Measurements from ENCODE around the gene GRK6.
A peak's percentile ranks its signal among the peaks of the same experiment; 100 is the strongest.

GRK6 gene
- 15.6 to 110 (median 60.1) reads per million in 17 experiments for total RNA-seq

- DNase-seq, result peak; percentile 53 to 75 (median 62)
These were observed at the start of gene GRK6 for GRCh38 chr5:177426566-177427210. Gene GRK6 (plus strand): TSS chr5:177426676. CDS start chr5:177426846, 170 bp downstream.

- no peak for DNase-seq
These were observed 48.4 kb upstream of the GRK6 start for GRCh38 chr5:177377851-177378776.

DNA sequence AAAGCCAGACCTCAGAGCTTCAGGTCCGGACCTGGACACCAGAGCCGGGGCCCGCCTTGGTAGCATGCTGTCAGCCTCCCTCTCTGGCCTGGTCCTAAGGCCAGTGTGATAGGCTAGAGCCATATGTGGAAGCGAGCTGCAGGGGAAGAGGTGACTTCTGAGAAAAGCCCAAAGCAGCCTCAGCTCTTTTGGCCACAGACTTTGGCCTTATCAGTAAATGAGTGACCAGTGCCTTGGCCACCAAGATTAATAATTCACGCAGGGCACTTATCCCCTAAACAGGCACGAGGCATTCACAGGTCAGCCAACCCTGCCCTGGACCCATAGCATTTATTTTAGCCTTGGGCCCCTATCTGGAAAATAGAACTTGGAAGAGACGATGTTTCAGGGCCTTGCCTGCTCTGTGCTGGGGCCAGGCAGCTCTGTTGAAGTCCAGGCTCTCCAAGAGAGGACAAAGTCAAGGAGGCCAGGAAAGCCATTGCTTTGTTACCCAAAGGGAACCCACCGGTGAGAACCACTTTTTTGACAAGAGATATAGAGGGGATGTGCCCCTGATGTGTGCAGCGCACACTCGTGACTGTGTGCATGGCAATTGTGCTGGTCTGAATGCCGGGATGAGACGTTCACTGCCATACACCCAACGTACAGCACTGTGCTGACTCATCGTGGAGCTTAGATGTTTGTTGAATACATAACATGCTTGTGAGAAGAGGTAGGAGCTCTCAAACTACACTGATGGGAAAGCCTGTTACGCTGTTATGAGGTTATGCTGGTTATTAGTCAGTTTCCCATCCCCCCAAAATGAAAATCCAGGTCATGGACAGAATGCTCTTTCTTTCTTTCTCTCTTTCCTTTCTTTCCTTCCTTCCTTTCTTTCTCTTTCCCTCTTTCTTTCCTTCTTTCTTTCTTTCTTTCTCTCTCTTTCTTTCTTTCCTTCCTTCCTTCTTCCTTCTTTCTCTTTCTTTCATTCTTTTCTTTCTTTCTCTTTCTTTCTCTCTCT, 47.3 kb upstream of the GRK6 start:
- DNase-seq, result peak in 3 of 4 experiments; percentile 28 to 40 (median 31)

DNA sequence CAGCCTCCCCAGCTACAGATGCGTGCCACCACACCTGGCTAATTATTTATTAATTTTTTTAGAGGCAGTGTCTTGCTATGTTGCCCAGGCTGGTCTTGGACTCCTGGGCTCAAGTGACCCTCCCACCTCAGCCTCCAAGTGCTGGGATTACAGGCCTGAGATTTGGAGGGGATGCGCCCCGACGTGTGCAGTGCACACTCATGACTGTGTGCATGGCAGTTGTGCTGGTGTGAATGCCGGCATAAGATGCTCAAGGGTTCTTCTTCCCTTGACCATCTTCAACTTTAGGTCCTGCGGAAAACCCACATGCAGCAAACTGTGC, 45.7 kb upstream of the GRK6 start:
- no peak for DNase-seq

GRCh38 chr5:177382423-177383029, 44.0 kb upstream of the GRK6 start:
- peak in 3 of 4 experiments; percentile 36 to 51 (median 46) for DNase-seq

DNA sequence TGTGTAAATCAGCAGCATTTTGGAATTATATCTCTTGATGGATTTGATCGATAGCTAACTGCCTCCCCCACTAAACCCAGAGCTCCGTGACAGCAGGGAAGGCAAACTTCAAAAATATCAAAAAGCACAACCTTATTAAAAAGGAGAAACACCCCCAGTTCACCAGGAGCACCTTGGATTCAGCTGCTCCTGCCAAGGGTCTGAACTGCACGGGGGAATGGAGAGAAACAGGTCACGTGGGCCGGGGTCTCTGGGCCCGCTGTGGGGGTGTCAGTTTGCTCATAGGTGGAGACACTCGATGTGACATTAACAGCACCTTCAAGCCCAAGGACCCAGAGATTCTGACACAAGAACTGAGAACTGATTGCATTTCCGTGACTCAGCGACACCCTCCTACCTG, 43.3 kb upstream of the GRK6 start:
- no peak for DNase-seq

DNA sequence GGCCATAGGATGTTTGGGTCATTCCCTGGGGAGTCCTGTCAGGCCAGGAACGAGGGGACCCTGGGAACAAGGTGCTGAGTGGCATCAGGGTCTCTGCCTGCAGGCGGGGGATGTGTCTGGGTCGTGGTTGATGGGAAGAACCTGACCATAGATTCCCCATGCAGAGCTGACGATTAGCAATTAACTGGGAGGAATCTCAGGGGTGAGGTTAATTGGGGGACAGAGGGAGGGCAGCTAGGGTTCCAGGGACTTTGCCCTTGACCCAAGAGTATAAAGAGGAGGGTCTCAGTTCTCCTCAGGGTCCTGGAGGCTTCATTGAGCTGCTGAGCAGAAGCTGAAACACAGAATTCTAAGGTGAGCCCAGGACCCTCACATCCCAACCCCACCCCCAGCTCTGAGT, 42.3 kb upstream of the GRK6 start, which contains the start of gene SLC34A1:
SLC34A1 (plus strand) TSS at position 301 of the 400 bp plus-strand sequence. CDS start 1,308 bp downstream, outside the sequence.
- no peak for DNase-seq

DNA sequence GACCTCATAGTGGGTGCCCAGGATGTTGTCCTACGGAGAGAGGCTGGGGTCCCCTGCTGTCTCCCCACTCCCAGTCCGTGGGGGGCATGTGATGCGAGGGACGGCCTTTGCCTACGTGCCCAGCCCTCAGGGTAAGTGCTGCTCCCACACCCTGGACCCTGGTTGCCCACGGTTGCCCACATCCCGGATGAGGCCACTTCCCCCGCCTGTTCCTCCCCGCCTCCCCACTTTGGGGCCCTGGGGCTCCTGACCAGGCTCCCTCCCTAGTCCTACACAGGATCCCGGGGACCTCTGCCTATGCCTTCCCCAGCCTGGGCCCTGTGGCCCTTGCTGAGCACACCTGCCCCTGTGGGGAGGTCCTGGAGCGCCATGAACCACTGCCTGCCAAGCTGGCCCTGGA, 40.8 kb upstream of the GRK6 start:
- no peak for DNase-seq

- DNase-seq, result no peak
These were observed 39.9 kb upstream of the GRK6 start for GRCh38 chr5:177386542-177386941.

GRCh38 chr5:177387405-177387804, 39.1 kb upstream of the GRK6 start:
- DNase-seq, result no peak

GRCh38 chr5:177388521-177389052, 37.9 kb upstream of the GRK6 start:
- no peak for DNase-seq

DNA sequence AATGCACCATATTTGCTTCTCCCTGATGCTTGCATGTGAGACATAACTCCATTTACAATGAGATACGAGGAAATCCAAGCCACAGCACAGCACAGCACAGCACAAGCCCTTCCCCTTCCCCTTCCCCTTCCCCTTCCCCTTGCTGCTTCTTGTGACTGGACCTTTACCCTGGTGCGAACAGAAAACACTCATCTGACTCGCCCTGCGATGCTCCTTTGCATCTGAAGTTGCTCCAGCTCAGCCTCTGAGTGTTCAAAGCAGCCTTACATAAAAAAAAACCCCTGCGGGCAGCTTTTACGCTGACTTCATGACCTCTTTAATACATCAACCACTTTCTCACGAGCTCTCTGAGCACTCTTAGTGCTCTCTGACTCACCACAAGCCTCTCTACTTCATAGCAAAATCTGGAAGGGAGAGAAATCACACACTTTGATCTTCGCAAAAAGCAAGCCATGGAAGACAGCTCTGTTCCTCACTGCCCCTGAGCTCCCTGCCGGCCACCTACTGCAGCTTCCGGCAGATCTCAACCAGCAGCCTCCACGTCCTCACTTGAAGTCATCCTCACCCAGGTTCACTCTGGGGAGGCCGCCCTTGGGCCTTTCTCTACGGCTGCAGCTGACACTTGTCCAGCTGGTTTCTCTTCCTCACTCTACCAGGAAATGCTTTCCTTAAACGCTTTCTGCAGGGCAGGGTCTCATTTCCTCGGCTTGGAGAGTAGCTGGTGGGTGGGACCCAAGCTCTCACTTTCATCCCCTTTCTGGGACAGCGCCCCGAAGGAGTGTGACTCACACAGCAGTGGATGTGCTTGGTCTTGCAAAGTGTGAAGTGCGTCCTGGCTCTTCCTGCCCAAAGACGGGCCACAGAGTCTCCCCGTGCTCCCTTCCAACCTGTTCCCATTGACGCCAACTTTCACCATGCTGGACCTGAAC, 37.0 kb upstream of the GRK6 start:
- peak; percentile 74 to 89 (median 77) for DNase-seq

- peak; percentile 87 to 91 (median 89) for DNase-seq
These were observed 35.8 kb upstream of the GRK6 start for GRCh38 chr5:177390363-177391300.

DNA sequence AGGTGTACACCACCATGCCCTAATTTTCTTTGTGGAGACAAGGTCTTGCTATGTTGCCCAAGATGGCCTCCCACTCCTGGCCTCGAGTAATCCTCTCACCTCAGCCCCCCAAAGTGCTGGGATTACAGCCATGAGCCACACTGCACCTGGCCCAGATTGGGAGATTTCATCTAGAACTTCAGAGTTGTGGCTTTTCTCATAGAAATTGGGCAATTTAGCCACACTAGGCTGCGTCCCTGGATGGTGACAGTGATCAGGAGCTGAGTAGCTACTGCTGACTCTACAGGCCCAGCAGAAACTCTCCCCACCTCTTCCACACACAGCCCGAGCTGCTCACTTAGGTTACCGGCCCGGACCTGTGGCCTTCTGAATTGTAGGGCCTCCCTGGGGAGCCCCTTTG, 33.7 kb upstream of the GRK6 start:
- no peak for DNase-seq

GRCh38 chr5:177393206-177393765, 33.2 kb upstream of the GRK6 start:
- peak in 3 of 4 experiments; percentile 27 to 41 (median 37) for DNase-seq

GRCh38 chr5:177393990-177394389, 32.5 kb upstream of the GRK6 start:
- no peak for DNase-seq

GRCh38 chr5:177396078-177396477, 30.4 kb upstream of the GRK6 start:
- DNase-seq, result no peak

DNA sequence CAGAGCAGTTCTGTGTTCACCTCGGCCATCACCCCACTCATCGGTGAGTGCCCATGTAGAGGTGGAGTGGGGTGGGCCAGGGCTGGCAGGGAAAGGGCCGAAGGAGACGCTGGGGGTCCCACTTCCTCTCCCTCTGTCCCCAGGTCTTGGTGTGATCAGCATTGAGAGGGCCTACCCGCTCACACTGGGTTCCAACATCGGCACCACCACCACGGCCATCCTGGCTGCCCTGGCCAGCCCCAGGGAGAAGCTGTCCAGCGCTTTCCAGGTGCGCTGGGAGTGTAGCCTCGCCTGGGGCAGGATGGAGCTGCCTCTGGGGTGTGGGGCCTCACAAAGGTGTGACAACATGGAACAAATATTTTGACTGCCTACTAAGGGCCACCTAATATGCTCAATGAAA, 29.7 kb upstream of the GRK6 start:
- DNase-seq, result no peak

DNA sequence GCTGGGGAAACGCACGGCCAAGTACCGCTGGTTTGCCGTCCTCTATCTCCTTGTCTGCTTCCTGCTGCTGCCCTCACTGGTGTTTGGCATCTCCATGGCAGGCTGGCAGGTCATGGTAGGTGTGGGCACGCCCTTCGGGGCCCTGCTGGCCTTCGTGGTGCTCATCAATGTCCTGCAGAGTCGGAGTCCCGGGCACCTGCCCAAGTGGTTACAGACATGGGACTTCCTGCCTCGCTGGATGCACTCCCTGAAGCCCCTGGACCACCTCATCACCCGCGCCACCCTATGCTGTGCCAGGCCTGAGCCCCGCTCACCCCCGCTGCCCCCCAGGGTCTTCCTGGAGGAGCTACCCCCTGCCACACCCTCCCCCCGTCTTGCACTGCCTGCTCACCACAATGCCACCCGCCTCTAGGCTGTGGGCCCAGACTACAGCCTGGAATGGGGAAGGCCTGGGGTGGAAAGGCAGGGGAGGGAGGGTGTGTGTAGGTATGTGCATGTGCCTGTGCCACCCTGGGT, 28.5 kb upstream of the GRK6 start:
- DNase-seq, result no peak
